ENCODE data around the gene ALDH8A1. TPM values are rescaled to one million over a fixed set of nuclear protein-coding genes. Genes with fewer than 3 reads are reported as not detected.

The ALDH8A1 gene
- polyA plus RNA-seq, 3 donors = 22.8 to 36.3 (median 31.5) TPM

- DNase-seq (ENCODE audit: low read depth in 3 of 3, low spot score in 2 of 3) = no peak
These were observed 69.3 kb downstream of the ALDH8A1 start for GRCh38 chr6:134880487-134881190.

DNA sequence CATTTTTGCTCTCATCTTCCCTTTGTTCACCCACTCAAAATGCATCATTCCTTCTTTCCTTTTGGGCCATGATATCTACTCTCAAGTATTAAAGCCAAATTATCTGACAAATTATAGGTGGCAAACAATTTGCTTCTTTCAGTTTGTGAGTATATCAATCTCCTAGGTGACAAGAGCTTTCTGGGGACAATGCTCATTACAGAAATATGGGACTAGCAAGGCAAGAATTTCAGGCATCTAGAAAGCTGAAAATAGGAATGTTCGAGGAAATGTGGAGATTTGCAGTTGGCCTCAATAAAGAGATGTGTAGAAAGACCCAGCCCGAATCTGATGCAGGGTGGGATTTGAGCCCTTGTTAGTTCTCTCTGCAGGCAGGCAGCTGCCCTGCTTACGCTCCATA lies 71.8 kb downstream of the ALDH8A1 start:
- DNase-seq (ENCODE audit: low read depth in 3 of 3, low spot score in 2 of 3) = no peak

GRCh38 chr6:134875367-134875766 lies 74.5 kb downstream of the ALDH8A1 start:
- no peak for DNase-seq (ENCODE audit: low read depth in 3 of 3, low spot score in 2 of 3)

GRCh38 chr6:134873500-134874388 lies 76.2 kb downstream of the ALDH8A1 start:
- no peak for DNase-seq (ENCODE audit: low read depth in 3 of 3, low spot score in 2 of 3)

DNA sequence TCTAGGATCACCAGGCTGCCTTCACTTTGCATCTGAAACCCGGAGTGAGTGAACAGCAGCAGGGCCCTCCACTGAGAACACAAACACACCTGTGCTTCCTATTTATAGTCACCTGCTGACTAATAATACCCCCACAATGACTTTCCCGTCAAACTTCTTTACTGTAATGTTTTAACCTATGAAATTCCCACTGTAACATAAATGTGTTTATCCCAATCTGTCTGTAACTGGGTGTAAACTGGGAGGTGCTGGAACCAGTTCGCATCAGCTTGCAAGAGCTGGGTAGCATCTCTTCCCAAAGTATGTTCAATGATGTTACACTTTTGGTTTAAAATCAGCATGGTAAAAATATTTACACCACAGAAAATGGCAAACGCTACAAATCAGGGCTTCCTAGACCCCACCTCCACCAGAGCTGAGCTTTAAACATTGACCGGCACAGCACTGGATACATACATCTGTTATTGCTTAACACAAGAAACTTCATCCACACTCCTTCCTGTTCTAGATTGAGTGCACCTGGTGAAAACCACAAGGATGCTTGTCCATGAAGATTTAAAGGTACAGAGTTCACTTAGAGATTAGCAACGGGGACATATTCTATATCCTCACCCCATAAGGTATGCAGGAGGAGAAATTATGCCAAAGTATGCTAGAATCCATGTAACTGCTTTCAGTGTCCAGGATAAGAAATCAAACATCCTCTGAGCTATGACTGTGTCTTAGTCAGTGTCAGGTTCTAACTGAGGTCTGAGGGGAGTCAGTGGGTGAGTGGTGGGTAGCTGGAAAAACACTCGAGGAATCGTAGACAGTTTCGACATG lies 79.0 kb downstream of the ALDH8A1 start:
- no peak for DNase-seq (ENCODE audit: low read depth in 3 of 3, low spot score in 2 of 3)

- no peak for DNase-seq (ENCODE audit: low read depth in 3 of 3, low spot score in 2 of 3)
These were observed 81.1 kb downstream of the ALDH8A1 start for GRCh38 chr6:134868812-134869211.

Other genes with a start within 250 kb of the ALDH8A1 start
- 10 to 100 TPM; 77.3 to 88.0 (median 82.5) TPM for gene HBS1L, start 104.7 kb upstream of the ALDH8A1 start, polyA plus RNA-seq (ENCODE audit: insufficient read length in 3 of 3)
- gene MYB, start 231.2 kb upstream of the ALDH8A1 start, polyA plus RNA-seq (ENCODE audit: insufficient read length in 3 of 3) = 1 to 10 TPM; 3.9 to 4.6 (median 4.4) TPM